SK-N-SH (cell line): Measurements from ENCODE around the gene ERGIC1. TPM values are rescaled to one million over a fixed set of nuclear protein-coding genes. Genes with fewer than 3 reads are reported as not detected.

Experiments
- CTCF ChIA-PET: fragments of 300-600, 350-600 bp; formaldehyde crosslinking; extraction: SDS; loops from one replicate; lab custom pipeline; 2021; lab: Yijun Ruan, JAX
- POLR2A ChIA-PET: fragments of 350-600 bp; sonication (Branson Sonifier 250); formaldehyde crosslinking; extraction: SDS; loops from one replicate; lab custom pipeline; 2020; ENCODE audit warnings: antibody characterized with exemption, inconsistent platforms; lab: Yijun Ruan, JAX
- DNase-seq: peaks from one replicate; pipeline ENCODE4 v3.0.0; 2012
- H2AFZ ChIP-seq: fragments of 200-600 bp; sonication (generic); 2 replicates; pipeline ENCODE4 v1.8.1; 2016; ENCODE audit warnings: antibody characterized with exemption, mild to moderate bottlenecking, low read depth
- H3F3A ChIP-seq: fragments of 200-600 bp; sonication (generic); replicated peaks from 2 replicates; pipeline ENCODE3; 2016; ENCODE audit warnings: antibody characterized with exemption, mild to moderate bottlenecking; ENCODE audit not compliant: insufficient read depth
- H3K27ac ChIP-seq, 2 experiments: fragments of 200-500 bp in 1 of 2; fragments of 200-600 bp in 1 of 2; sonication (Bioruptor generic) in 1 of 2; sonication (generic), shearing (Covaris generic) in 1 of 2; 2 replicates each; pipeline versions ENCODE4 v1.5.1 to v1.6.1; 2014 to 2016; ENCODE audit warnings: low read depth in 2 of 2, inconsistent platforms in 1 of 2, low read length in 1 of 2, mild to moderate bottlenecking in 1 of 2, mixed read lengths in 1 of 2
- H3K27me3 ChIP-seq: fragments of 200-600 bp; sonication (generic), shearing (Covaris generic); 2 replicates; pipeline ENCODE4 v1.6.1; 2016; ENCODE audit warnings: mixed run types; ENCODE audit not compliant: insufficient read depth
- H3K36me3 ChIP-seq, 2 experiments: fragments of 200-500 bp in 1 of 2; fragments of 200-600 bp in 1 of 2; sonication (Bioruptor generic) in 1 of 2; sonication (generic) in 1 of 2; replicated peaks in 1 of 2; 2 replicates each; pipeline versions ENCODE3 to v1.5.1; 2014 to 2016; ENCODE audit warnings: low read length in 1 of 2, mild to moderate bottlenecking in 1 of 2; ENCODE audit not compliant: insufficient read depth in 2 of 2, control insufficient read depth in 1 of 2
- H3K4me1 ChIP-seq, 2 experiments: fragments of 200-500 bp in 1 of 2; fragments of 200-600 bp in 1 of 2; sonication (Bioruptor generic) in 1 of 2; sonication (generic), shearing (Covaris generic) in 1 of 2; 2 replicates each; pipeline versions ENCODE4 v1.5.1 to v1.6.1; 2014 to 2016; ENCODE audit warnings: low read depth in 1 of 2, low read length in 1 of 2, mixed run types in 1 of 2; ENCODE audit not compliant: insufficient read depth in 2 of 2, control insufficient read depth in 1 of 2
- H3K4me2 ChIP-seq: fragments of 200-600 bp; sonication (generic), shearing (Covaris generic); 2 replicates; pipeline ENCODE4 v1.6.1; 2017; ENCODE audit warnings: mixed run types
- H3K4me3 ChIP-seq, 2 experiments: fragments of 200-500 bp in 1 of 2; fragments of 200-600 bp in 1 of 2; sonication (Bioruptor generic) in 1 of 2; sonication (generic), shearing (Covaris generic) in 1 of 2; 2 replicates each; pipeline versions ENCODE4 v1.5.1 to v1.8.1; 2014 to 2016; ENCODE audit warnings: low read depth in 2 of 2, inconsistent platforms in 1 of 2, low read length in 1 of 2, mild to moderate bottlenecking in 1 of 2, mixed read lengths in 1 of 2, moderate library complexity in 1 of 2
- H3K79me2 ChIP-seq: fragments of 200-600 bp; sonication (generic); 2 replicates; pipeline ENCODE4 v1.8.1; 2017; ENCODE audit warnings: mild to moderate bottlenecking; ENCODE audit not compliant: insufficient read depth
- H3K9ac ChIP-seq: fragments of 200-600 bp; sonication (generic); 2 replicates; pipeline ENCODE4 v1.6.1; 2017; ENCODE audit warnings: mixed run types
- H3K9me2 ChIP-seq: fragments of 200-600 bp; sonication (generic); 2 replicates; pipeline ENCODE4 v1.6.1; 2017; ENCODE audit warnings: mixed run types
- H3K9me3 ChIP-seq: fragments of 200-600 bp; sonication (generic); 2 replicates; pipeline ENCODE4 v1.6.1; 2017; ENCODE audit warnings: mixed run types, mild to moderate bottlenecking, moderate library complexity
- H4K20me1 ChIP-seq: fragments of 200-600 bp; sonication (generic); 2 replicates; pipeline ENCODE4 v1.6.1; 2017; ENCODE audit warnings: mild to moderate bottlenecking, mixed run types; ENCODE audit not compliant: insufficient read depth
- CHD2 ChIP-seq: fragments of 150-350 bp; IDR thresholded peaks from 2 replicates; pipeline ENCODE4 v1.6.1; 2018; ENCODE audit warnings: low read length; ENCODE audit not compliant: partially characterized antibody
- EZH2phosphoT487 ChIP-seq: fragments of 200-600 bp; sonication (generic); IDR thresholded peaks from 2 replicates; pipeline ENCODE4 v1.6.1; 2017; ENCODE audit warnings: low read depth, mixed run types, mild to moderate bottlenecking, antibody characterized with exemption, moderate library complexity, borderline replicate concordance
- FOSL2 ChIP-seq: IDR thresholded peaks from 2 replicates; pipeline ENCODE4 v1.4.0; 2012; ENCODE audit warnings: low read depth, mild to moderate bottlenecking, moderate library complexity, borderline replicate concordance
- FOXJ3 ChIP-seq: sonication (generic); formaldehyde crosslinking; IDR thresholded peaks from 2 replicates; pipeline ENCODE4 v1.5.1; 2020; ENCODE audit warnings: mild to moderate bottlenecking, missing genetic modification reagents
- JUND ChIP-seq: IDR thresholded peaks from 2 replicates; pipeline ENCODE4 v1.4.0; 2012
- MEF2A ChIP-seq: IDR thresholded peaks from 2 replicates; pipeline ENCODE4 v1.4.0; 2012; ENCODE audit warnings: low read depth, borderline replicate concordance
- MXI1 ChIP-seq: IDR thresholded peaks from 2 replicates; pipeline ENCODE4 v1.6.1; 2012; ENCODE audit warnings: mild to moderate bottlenecking, low read depth, low read length, improper control_type of control experiment
- NRF1 ChIP-seq: IDR thresholded peaks from 2 replicates; pipeline ENCODE4 v1.6.1; 2012; ENCODE audit warnings: low read depth, mild to moderate bottlenecking, low read length
- POLR2AphosphoS5 ChIP-seq: IDR thresholded peaks from 2 replicates; pipeline ENCODE4 v1.6.1; 2012; ENCODE audit warnings: low read depth, low read length
- RAD21 ChIP-seq: IDR thresholded peaks from 2 replicates; pipeline ENCODE4 v1.6.1; 2012; ENCODE audit warnings: mild to moderate bottlenecking, low read length
- RCOR1 ChIP-seq: fragments of 150-350 bp; IDR thresholded peaks from 2 replicates; pipeline ENCODE4 v1.6.1; 2017; ENCODE audit warnings: antibody characterized with exemption, low read length
- SMC3 ChIP-seq: IDR thresholded peaks from 2 replicates; pipeline ENCODE4 v1.6.1; 2012; ENCODE audit warnings: low read depth, low read length, improper control_type of control experiment
- TCF12 ChIP-seq: IDR thresholded peaks from 2 replicates; pipeline ENCODE4 v1.4.0; 2012
- TEAD4 ChIP-seq: IDR thresholded peaks from 2 replicates; pipeline ENCODE4 v1.4.0; 2012; ENCODE audit warnings: mild to moderate bottlenecking, borderline replicate concordance; ENCODE audit not compliant: insufficient read depth
- USF1 ChIP-seq: IDR thresholded peaks from 2 replicates; pipeline ENCODE4 v1.4.0; 2012; ENCODE audit warnings: low read depth, borderline replicate concordance
- WGBS: methylation state at CpG from one replicate; pipeline ENCODE4 v1.1.6; 2017; ENCODE audit warnings: low lambda C conversion rate; 5-methylcytosine and 5-hydroxymethylcytosine counted together
- polyA plus RNA-seq, 3 experiments: library from polyadenylated mRNA; depleted of rRNA; stranded (reverse); fragments of >200 nt; gene quantifications; 2 replicates each; pipeline ENCODE4 v1.2.3, GENCODE V29; 2012
- TF ChIP-seq, protein P1 (sequence below): fragments of 200-600 bp; sonication (generic); IDR thresholded peaks from 2 replicates; pipeline ENCODE4 v1.6.1; 2017; ENCODE audit warnings: antibody characterized with exemption, mild to moderate bottlenecking, moderate library complexity
- TF ChIP-seq, protein P2 (sequence below): IDR thresholded peaks from 2 replicates; pipeline ENCODE4 v1.4.0; 2012; ENCODE audit warnings: low read depth, borderline replicate concordance
- TF ChIP-seq, protein P3 (sequence below): IDR thresholded peaks from 2 replicates; pipeline ENCODE4 v1.4.0; 2012; ENCODE audit warnings: low read depth

The ERGIC1 gene
- polyA plus RNA-seq, 1 of the 3 experiments (the other 2 are of a cell fraction), result 101 TPM

DNA sequence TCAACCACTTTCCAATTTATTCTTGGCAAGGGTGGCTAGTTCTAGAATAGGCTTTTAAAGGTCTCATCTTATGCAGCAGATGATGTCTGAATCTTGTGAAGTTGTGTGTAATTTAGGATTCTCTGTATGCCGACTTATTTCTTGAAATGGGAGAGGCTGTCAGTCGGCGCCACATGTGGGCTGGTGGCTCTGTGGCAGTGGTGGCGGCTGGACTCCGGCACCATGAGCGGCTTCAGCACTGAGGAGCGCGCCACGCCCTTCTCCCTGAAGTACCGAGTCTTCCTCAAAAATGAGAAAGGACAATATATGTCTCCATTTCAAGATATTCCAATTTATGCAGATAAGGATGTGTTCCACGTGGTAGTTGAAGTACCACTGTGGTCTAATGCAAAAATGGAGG lies 141.2 kb downstream of the ERGIC1 start:
- Histone ChIP-seq H3K9me2 (no peaks in the 10 kb centered on the region), H3K4me2 (no peak overlapping the region), H3F3A (no peaks in the 10 kb centered on the region), H3K9ac (no peak overlapping the region), H3K36me3 (peaks cover 0 to under 1% of the 10 kb centered on the region in 2 experiments), H3K9me3 (no peaks in the 10 kb centered on the region), H2AFZ (no peak overlapping the region), H4K20me1 (no peaks in the 10 kb centered on the region), H3K27me3 (no peaks in the 10 kb centered on the region), H3K79me2 (no peaks in the 10 kb centered on the region), H3K4me3 (no peak overlapping the region), H3K4me1 (no peaks in the 10 kb centered on the region), H3K27ac (no peak overlapping the region)
- DNase-seq, result no peak
- WGBS, result 90% methylated on average over 11 of the region's 11 CpGs
- TF ChIP-seq, protein P1, sequence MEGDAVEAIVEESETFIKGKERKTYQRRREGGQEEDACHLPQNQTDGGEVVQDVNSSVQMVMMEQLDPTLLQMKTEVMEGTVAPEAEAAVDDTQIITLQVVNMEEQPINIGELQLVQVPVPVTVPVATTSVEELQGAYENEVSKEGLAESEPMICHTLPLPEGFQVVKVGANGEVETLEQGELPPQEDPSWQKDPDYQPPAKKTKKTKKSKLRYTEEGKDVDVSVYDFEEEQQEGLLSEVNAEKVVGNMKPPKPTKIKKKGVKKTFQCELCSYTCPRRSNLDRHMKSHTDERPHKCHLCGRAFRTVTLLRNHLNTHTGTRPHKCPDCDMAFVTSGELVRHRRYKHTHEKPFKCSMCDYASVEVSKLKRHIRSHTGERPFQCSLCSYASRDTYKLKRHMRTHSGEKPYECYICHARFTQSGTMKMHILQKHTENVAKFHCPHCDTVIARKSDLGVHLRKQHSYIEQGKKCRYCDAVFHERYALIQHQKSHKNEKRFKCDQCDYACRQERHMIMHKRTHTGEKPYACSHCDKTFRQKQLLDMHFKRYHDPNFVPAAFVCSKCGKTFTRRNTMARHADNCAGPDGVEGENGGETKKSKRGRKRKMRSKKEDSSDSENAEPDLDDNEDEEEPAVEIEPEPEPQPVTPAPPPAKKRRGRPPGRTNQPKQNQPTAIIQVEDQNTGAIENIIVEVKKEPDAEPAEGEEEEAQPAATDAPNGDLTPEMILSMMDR, result no peak
- TF ChIP-seq TEAD4 (no peak), JUND (no peak), RCOR1 (no peak), CHD2 (no peak), FOSL2 (no peak), TCF12 (no peak), EZH2phosphoT487 (no peak), POLR2AphosphoS5 (no peak), FOXJ3 (CRISPR knock-in tag) (no peak), NRF1 (no peak), MEF2A (no peak)
- TF ChIP-seq, protein P2, sequence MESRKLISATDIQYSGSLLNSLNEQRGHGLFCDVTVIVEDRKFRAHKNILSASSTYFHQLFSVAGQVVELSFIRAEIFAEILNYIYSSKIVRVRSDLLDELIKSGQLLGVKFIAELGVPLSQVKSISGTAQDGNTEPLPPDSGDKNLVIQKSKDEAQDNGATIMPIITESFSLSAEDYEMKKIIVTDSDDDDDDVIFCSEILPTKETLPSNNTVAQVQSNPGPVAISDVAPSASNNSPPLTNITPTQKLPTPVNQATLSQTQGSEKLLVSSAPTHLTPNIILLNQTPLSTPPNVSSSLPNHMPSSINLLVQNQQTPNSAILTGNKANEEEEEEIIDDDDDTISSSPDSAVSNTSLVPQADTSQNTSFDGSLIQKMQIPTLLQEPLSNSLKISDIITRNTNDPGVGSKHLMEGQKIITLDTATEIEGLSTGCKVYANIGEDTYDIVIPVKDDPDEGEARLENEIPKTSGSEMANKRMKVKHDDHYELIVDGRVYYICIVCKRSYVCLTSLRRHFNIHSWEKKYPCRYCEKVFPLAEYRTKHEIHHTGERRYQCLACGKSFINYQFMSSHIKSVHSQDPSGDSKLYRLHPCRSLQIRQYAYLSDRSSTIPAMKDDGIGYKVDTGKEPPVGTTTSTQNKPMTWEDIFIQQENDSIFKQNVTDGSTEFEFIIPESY, result no peak
- TF ChIP-seq, protein P3, sequence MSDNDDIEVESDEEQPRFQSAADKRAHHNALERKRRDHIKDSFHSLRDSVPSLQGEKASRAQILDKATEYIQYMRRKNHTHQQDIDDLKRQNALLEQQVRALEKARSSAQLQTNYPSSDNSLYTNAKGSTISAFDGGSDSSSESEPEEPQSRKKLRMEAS, result no peak
- ChIA-PET CTCF (no interaction called here), POLR2A (no interaction called here)

- Histone ChIP-seq H3K27ac (no peak overlapping the region), H3K4me2 (no peak overlapping the region), H4K20me1 (no peaks in the 10 kb centered on the region), H3K27me3 (no peaks in the 10 kb centered on the region), H2AFZ (no peak overlapping the region), H3K4me1 (no peaks in the 10 kb centered on the region), H3K9me2 (no peaks in the 10 kb centered on the region), H3F3A (peaks cover 12% of the 10 kb centered on the region), H3K9me3 (no peaks in the 10 kb centered on the region), H3K79me2 (peaks cover 20% of the 10 kb centered on the region), H3K36me3 (no peaks in the 10 kb centered on the region), H3K4me3 (no peak overlapping the region), H3K9ac (no peak overlapping the region)
- TF ChIP-seq, protein P2, result no peak
- no peak for TF ChIP-seq MXI1
- TF ChIP-seq EZH2phosphoT487, result no peak
- TF ChIP-seq RAD21, result no peak
- no peak for TF ChIP-seq FOSL2
- TF ChIP-seq, protein P3, result no peak
- no peak for TF ChIP-seq TCF12
- no peak for TF ChIP-seq USF1
- no peak for TF ChIP-seq SMC3
- 80% methylated on average over 4 of the region's 4 CpGs for WGBS
- no peak for DNase-seq
- POLR2A ChIA-PET, result no interaction called here
- CTCF ChIA-PET, result interaction anchor here (1.2 to 2.0 kb wide), 5 partner anchors 13 to 314 kb away, joined by 4 to 11 read pairs (median 6); partner anchors contain the start of gene RPL26L1
Measured at GRCh38 chr5:172979778-172980177, 145.7 kb downstream of the ERGIC1 start.
